GM18507 (cell line): ENCODE results near the gene BUD31.
A peak's percentile ranks its signal among the peaks of the same experiment; 100 is the strongest.
"Not testable (repeated sequence)": the region's sequence is repeated elsewhere in the genome, so short reads cannot be mapped to it uniquely, and the experiment has no call there.

ENCODE experiments used
- DNase-seq: peaks from one replicate; pipeline ENCODE4 v3.0.0; 2011; ENCODE audit warnings: low read depth; ENCODE audit not compliant: insufficient read length; ENCODE audit errors: extremely low spot score
- FAIRE-seq: peaks from 2 replicates; lab custom pipeline; 2011; peaks lifted over from hg19 to GRCh38; lab: Jason Lieb, UNC

BUD31 gene

GRCh38 chr7:99408379-99409191 lies at the start of gene BUD31, which contains the start of gene PDAP1:
TSS of gene BUD31 (plus strand) at chr7:99408969. CDS start at chr7:99411093, 2,124 bp downstream.
TSS of gene PDAP1 (minus strand) at chr7:99408597. CDS start at chr7:99408548, 49 bp downstream.
- peak; percentile 96 for FAIRE-seq
- peak; percentile 91 for DNase-seq

GRCh38 chr7:99359465-99360154 lies 49.2 kb upstream of the BUD31 start:
- DNase-seq (no peak), FAIRE-seq (no peak)

- DNase-seq (no peak), FAIRE-seq (no peak)
Measured at GRCh38 chr7:99362801-99363200, 46.0 kb upstream of the BUD31 start.

- FAIRE-seq: no peak
- DNase-seq: no peak
Measured at GRCh38 chr7:99363286-99363685, 45.5 kb upstream of the BUD31 start.

DNA sequence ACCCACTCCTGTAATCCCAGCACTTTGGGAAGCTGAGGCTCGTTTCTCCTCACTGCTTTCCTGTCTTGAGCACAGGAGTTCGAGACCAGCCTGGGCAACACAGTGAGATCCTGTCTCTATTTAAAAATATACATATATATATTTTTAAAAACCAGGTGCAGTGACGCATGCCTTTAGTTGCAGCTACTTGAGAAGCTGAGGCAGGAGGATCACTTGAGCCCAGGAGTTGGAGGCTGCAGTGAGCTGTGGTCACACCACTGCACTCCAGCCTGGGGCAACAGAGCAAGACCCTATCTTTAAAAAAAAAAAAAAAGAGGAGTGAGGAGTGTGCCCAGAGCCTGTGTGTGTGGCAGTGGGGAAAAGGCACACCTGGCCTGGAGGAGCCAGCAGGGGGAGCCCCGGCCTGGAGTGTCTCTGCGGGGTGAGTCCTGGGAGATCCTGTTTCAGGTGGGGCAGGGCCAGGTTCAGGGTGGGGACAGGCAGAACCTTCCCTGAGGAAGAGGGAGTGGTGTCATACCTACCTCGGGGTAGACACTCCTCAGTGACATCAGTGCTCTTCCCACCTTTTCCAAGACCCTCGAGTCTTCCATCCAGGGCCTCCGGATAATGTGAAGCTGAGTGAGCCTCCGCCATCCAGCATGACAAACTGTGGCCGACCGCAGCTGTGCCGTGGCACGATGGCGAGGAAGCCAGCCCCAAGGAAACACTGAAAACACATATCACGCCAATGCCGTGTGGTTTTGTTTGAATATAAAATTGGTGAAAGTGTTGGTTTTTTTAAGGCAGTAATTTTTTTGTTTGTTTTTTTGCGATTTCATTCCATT lies 43.2 kb upstream of the BUD31 start:
- DNase-seq: no peak
- no peak for FAIRE-seq

- FAIRE-seq (no peak), DNase-seq (no peak)
Measured at GRCh38 chr7:99366646-99367045, 42.1 kb upstream of the BUD31 start.

DNA sequence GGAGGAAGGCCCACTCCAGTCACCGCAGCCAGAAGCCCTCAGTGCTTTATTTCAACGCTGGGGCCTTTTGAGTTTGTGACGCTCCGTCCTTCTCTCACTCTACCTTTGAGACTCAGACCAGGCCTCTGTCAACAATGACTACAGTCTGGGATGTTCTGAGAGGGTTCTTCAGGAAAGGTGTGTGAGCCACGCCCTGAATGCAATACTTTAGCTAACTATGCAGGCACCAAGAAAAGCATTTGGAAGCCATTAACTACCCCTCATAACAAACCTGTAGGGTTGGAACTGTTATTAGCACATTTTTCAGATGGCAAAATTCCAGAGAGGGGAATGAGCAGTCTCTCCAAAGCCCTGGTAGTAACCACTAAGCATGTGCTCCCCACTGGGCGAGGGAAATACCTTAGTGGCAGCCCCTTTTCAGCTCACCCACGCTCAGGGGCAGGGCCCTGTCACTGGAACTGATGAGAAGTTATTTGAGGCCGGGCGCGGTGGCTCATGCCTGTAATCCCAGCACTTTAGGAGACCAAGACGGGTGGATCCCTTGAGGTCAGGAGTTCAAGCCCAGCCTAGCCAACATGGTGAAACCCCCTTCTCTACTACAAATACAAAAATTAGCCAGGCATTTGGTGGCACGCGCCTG lies 39.9 kb upstream of the BUD31 start:
- FAIRE-seq: no peak

GRCh38 chr7:99369767-99370391 lies 38.9 kb upstream of the BUD31 start:
- DNase-seq (no peak), FAIRE-seq (no peak)

More for the DNA sequence above, 39.9 kb upstream of the BUD31 start:
- no peak for DNase-seq

- no peak for FAIRE-seq
Measured at GRCh38 chr7:99371376-99371920, 37.3 kb upstream of the BUD31 start.

DNA sequence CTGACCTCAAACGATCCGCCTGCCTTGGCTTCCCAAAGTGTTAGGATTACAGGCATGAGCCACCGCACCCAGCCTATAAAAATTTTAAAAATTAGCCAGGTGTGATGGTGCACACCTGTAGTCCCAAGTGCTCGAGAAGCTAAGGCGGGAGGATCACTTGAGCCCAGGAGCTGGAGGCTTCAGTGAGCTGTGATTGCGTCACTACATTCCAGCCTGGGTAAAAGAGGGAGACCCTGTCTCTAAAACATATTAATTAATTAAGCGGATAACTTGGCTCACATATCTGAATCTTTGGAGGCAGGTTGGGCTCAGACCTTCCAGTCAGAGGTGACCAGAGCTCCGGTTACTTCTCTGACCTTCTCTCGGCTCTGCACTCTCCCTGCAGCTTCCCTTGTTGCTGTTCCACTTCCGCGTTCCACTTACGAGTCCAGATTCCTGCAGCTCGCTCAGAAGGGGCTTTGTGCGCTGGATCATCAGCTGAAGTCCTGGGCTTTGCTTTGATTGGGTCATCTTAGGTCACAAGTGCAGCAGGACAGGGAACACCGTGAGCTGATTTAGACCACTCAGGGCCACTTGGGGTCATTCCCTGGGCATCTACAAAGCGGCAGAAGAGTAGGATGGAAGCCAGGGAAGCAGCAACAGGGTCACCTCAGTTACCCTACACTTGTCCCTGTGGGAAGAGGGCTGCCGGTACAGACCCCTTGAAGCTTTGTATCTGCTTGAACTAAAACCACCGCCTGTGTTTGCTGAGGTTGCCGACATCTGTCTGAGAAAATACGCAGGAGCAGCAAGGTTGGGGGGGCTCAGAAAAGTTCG lies 36.3 kb upstream of the BUD31 start:
- FAIRE-seq (no peak), DNase-seq (no peak)

More at GRCh38 chr7:99371376-99371920, 37.3 kb upstream of the BUD31 start:
- no peak for DNase-seq

GRCh38 chr7:99373091-99374066 lies 35.4 kb upstream of the BUD31 start:
- FAIRE-seq: no peak
- no peak for DNase-seq

GRCh38 chr7:99374111-99375064 lies 34.4 kb upstream of the BUD31 start, which contains the start of gene ARPC1B:
TSS of gene ARPC1B (plus strand) at chr7:99374730. CDS start at chr7:99385715, 10,985 bp downstream.
- DNase-seq (peak; percentile 87), FAIRE-seq (peak; percentile 26)

DNA sequence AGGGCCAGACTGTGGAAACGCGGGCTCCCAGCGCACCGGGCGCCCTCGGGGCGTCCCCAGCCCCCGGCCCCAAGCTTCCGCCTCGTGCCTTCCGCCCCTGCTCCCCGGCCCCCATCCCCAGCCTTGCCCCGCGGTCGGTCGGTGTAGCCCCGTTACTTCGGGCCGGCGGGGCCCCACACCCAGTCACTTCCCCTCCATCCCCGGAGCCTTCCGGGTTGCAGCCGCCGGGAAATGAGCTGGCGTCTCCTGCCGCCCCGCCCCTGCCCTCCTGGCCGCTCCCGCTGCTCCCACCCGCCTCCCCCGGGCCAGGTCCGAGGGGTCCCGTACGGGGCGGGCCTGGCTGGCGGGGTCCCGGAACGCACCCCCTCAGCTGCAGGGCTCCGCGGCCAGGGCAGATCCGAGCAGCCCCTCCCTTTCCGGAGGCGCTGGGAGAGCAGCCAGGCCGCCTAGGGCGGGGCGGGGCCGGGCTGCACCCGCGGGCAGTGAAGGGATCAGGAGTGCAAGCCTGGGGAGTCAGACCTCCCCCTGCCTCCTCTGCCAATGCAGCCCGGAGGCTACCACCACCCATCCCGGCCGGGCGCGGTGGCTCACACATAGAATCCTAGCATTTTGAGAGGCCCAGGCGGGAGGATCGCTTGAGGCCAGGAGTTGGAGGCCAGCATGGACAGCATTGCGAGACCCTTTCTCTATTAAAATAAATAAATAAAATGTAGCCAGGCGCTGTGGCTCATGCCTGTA lies 33.5 kb upstream of the BUD31 start:
- peak; percentile 48 for FAIRE-seq
- no peak for DNase-seq

GRCh38 chr7:99379043-99379577 lies 29.7 kb upstream of the BUD31 start:
- FAIRE-seq (peak; percentile 87), DNase-seq (no peak)

- not testable (repeated sequence) for DNase-seq, FAIRE-seq
Measured at GRCh38 chr7:99379693-99380031, 29.1 kb upstream of the BUD31 start.
